Measurements from ENCODE around the gene DMC1. TPM values are rescaled to one million over a fixed set of nuclear protein-coding genes. Genes with fewer than 3 reads are reported as not detected.
A peak's percentile ranks its signal among the peaks of the same experiment; 100 is the strongest.

DMC1 gene
- total and polyA plus RNA-seq, 2 experiments from 2014 or later: 5.0 to 18.5 TPM

DNA sequence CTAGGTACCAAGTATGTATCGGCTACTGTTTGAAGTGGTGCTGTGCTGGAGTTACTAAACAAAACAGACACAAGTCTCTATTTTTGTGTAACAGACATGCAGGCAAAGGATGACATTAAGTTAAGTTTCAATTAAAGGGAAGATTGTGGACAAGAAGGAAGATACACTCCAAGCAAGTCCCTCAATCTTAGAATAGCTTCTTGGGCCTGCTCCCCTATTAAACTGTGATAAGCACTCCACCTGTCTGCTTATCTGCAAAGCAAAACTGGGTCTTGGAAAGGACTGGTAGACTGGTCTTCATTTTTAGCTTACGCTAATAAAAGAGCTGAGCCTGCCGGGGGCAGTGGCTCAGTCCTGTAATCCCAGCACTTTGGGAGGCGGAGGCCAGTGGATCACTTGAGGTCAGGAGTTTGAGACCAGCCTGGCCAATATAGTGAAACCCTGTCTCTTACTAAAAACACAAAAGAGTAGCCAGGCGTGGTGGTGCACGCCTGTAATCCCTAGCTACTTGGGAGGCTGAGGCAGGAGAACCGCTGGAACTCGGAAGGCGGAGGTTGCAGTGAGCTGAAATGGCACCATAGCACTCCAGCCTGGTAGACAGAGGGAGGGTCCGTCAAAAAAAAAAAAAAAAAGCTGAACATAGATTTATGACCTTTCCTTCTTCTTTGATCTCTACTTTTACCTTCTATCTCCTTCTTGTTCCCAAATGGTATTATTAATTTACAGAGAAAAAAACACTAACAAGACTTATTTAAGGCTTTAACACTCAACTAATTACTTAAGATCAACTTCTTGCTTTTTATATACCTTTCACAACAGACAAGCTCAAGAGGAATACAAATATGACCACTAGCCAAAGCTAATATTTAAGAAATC, 67.9 kb downstream of the DMC1 start:
- peak overlapping the region; percentile 78; the same call in 1 of the 2 replicates for H3K27ac ChIP-seq (ENCODE audit: low read depth)

More for the DNA sequence above, 67.9 kb downstream of the DMC1 start:
- H3K36me3 Mint-ChIP-seq (ENCODE audit: low read depth): peaks cover 87% of the 10 kb centered on the region
- H2AFZ ChIP-seq: no peak overlapping the region
- H3K27ac Mint-ChIP-seq: no peak overlapping the region; the same call in 1 of the 2 replicates
- peaks cover 25% of the 10 kb centered on the region for H3K4me1 Mint-ChIP-seq
- peaks cover 52% of the 10 kb centered on the region for H3K36me3 ChIP-seq (ENCODE audit: insufficient read depth)
- H3K27me3 Mint-ChIP-seq (ENCODE audit: insufficient read depth, low read depth, poor library complexity): peaks cover 19% of the 10 kb centered on the region
- H4K20me1 ChIP-seq (replicated peaks; ENCODE audit: insufficient read depth): peaks cover 56% of the 10 kb centered on the region
- TF ChIP-seq ETS1 (IDR thresholded peaks at IDR 0.05): no peak
- no peak for TF ChIP-seq POLR2AphosphoS5 (IDR thresholded peaks at IDR 0.05; ENCODE audit: low read depth)
- TF ChIP-seq JUNB (IDR thresholded peaks at IDR 0.05; ENCODE audit: unreplicated experiment): no peak
- TF ChIP-seq NANOG (IDR thresholded peaks at IDR 0.05; ENCODE audit: borderline replicate concordance): no peak
- no peak for TF ChIP-seq CTCF (conservative IDR thresholded peaks at IDR 0.05; ENCODE audit: low read depth in 2 of 2)
- TF ChIP-seq, protein P1, sequence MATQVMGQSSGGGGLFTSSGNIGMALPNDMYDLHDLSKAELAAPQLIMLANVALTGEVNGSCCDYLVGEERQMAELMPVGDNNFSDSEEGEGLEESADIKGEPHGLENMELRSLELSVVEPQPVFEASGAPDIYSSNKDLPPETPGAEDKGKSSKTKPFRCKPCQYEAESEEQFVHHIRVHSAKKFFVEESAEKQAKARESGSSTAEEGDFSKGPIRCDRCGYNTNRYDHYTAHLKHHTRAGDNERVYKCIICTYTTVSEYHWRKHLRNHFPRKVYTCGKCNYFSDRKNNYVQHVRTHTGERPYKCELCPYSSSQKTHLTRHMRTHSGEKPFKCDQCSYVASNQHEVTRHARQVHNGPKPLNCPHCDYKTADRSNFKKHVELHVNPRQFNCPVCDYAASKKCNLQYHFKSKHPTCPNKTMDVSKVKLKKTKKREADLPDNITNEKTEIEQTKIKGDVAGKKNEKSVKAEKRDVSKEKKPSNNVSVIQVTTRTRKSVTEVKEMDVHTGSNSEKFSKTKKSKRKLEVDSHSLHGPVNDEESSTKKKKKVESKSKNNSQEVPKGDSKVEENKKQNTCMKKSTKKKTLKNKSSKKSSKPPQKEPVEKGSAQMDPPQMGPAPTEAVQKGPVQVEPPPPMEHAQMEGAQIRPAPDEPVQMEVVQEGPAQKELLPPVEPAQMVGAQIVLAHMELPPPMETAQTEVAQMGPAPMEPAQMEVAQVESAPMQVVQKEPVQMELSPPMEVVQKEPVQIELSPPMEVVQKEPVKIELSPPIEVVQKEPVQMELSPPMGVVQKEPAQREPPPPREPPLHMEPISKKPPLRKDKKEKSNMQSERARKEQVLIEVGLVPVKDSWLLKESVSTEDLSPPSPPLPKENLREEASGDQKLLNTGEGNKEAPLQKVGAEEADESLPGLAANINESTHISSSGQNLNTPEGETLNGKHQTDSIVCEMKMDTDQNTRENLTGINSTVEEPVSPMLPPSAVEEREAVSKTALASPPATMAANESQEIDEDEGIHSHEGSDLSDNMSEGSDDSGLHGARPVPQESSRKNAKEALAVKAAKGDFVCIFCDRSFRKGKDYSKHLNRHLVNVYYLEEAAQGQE (IDR thresholded peaks at IDR 0.05; ENCODE audit: unreplicated experiment): no peak
- no peak for TF ChIP-seq ZNF331 (CRISPR knock-in tag; IDR thresholded peaks at IDR 0.05; ENCODE audit: low read depth)
- no peak for TF ChIP-seq ZNF462 (CRISPR knock-in tag; IDR thresholded peaks at IDR 0.05)
- TF ChIP-seq ZNF114 (CRISPR knock-in tag; IDR thresholded peaks at IDR 0.05): no peak
- no peak for TF ChIP-seq EZH2 (IDR thresholded peaks at IDR 0.05; ENCODE audit: low read depth, unreplicated experiment)
- H3K79me2 ChIP-seq (replicated peaks; ENCODE audit: insufficient read depth): peaks cover 90% of the 10 kb centered on the region
- DNase-seq (ENCODE audit: low spot score) (no peak), ATAC-seq (no peak)
- H3K9me3 Mint-ChIP-seq: no peaks in the 10 kb centered on the region; the same call in 2 of the 3 replicates
- peaks cover 22% of the 10 kb centered on the region for H3K4me1 ChIP-seq (ENCODE audit: insufficient read depth)
- peak overlapping the region; percentile 99; the same call in 1 of the 2 replicates for H3K4me3 ChIP-seq
- H3K9me2 ChIP-seq (ENCODE audit: insufficient read depth): no peaks in the 10 kb centered on the region
- no peaks in the 10 kb centered on the region for H3K27me3 ChIP-seq (ENCODE audit: insufficient read depth)
- H3F3A ChIP-seq (replicated peaks; ENCODE audit: low read depth): peaks cover 35% of the 10 kb centered on the region
- peak overlapping the region; percentile 98 for H3K4me3 Mint-ChIP-seq
- H3K4me2 ChIP-seq: peak overlapping the region; percentile 82
